NB4 (cell line): ENCODE results near the gene GRN.

Experiments
- CTCF ChIP-seq: IDR thresholded peaks from one replicate; pipeline ENCODE4 v1.5.1; 2012; ENCODE audit warnings: low read depth, low read length
- MYC ChIP-seq: IDR thresholded peaks from 2 replicates; pipeline ENCODE4 v1.6.1; 2011; ENCODE audit warnings: low read depth, low read length
- POLR2A ChIP-seq: IDR thresholded peaks from 2 replicates; pipeline ENCODE4 v1.6.1; 2011; ENCODE audit warnings: mild to moderate bottlenecking; ENCODE audit not compliant: insufficient read length; ENCODE audit errors: extremely low read depth

GRCh38 chr17:44384281-44384822 is 39.2 kb downstream of the GRN start:
- no peak for TF ChIP-seq CTCF
- TF ChIP-seq POLR2A: no peak
- no peak for TF ChIP-seq MYC
